Left cardiac atrium (tissue), 4 donors: ENCODE results near the gene RAMP1. TPM values are rescaled to one million over a fixed set of nuclear protein-coding genes. Genes with fewer than 3 reads are reported as not detected.

ENCODE experiments used
- ATAC-seq, 2 donors: fragments of 200-7000 bp; cut with Tn5 transposase; one replicate each; pipeline ENCODE4 v1.9.1; 2020; ENCODE audit warnings: mild to moderate bottlenecking in 2 of 2, moderate library complexity in 2 of 2
- DNase-seq: peaks from one replicate; pipeline ENCODE4 v3.0.0-alpha.2; 2020
- intact Hi-C, 2 donors: fragments of 100-400 bp; cut with DNase I; formaldehyde crosslinking; loops; one replicate each; pipeline versions ENCODE4 v1.14.1 to v1.15.1; 2022 to 2023
- total RNA-seq, 2 donors: library from RNA; stranded (reverse); fragmentation: NEBNext Ultra II Directional; extraction: Animal tissue kit (Norgen Biotek cat#: 25700); gene quantifications; one replicate each; pipeline ENCODE4 v1.2.1, GENCODE V29; 2021
- donor health status: DM: no; HTN: yes; CAD: no.
- donor health status: DM: no; HTN: yes; CAD: no; lungs with severe emphysema.
- donor health status: DM: yes; HTN: yes; CAD: no.
- donor health status: Dilated cardiomyopathy.

Gene RAMP1
- total RNA-seq, 2 donors from 2014 or later = 86.7 to 359 TPM

DNA sequence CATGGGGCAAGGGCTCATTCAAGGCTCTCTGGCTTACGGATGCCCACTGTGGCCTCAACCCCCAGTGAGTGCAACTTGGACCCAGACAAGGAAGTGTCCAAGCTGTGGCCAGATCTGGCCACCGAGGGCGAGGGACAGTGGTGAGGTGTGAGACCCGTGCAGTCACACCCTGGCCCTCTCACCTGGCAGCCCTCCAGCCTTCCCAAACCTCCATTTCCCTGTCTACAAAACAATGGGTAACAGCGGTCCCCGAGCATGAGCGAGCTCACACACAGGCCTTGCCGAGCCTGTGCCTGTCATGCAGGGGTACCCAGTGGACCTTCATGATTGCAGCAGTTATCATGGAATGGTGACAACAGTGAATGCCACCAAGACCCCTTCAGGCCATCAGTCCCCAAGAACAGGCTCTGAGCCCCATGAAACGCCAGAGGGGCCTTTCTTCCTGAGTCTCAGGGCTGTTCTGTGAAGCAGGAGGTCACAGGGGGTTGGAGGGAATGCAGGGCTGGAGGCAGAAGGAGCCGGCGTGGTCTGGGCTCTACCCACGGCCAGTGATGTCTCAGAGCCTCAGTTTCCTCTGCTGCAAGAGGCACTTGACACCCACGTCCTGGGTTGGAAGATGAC is 49.8 kb downstream of the RAMP1 start:
- ATAC-seq (no peak), DNase-seq (no peak)
- intact Hi-C loops = no loop called here

DNA sequence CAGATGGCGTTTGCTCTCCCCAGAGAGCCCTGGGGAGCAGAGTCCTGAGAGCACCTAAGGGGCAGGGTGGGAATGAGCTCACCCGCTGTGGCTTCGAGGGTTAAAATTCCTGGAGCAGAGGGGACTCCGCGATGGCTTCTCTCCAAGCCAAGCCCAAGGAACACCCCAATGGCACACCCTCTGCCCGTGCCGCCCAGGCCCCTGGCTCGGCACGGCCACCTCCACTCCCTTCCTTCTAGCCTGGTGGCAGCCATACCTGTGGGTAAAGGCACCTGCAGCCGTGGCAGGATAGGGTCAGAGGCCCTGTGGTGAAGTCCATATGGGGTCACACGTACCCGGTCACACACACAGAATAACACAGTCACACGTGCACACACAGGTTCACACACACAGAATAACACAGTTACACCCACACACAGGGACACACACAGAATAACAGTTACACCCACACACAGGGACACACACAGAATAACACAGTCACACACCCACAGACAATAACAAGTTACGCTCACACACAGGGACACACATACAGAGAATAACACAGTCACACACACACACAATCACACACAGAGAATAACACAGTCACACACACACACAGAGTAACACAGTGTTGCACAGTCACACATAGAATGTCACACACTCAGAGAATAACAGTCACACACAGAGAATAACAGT is 50.5 kb downstream of the RAMP1 start:
- DNase-seq (no peak), ATAC-seq (no peak)
- intact Hi-C loops = no loop called here

DNA sequence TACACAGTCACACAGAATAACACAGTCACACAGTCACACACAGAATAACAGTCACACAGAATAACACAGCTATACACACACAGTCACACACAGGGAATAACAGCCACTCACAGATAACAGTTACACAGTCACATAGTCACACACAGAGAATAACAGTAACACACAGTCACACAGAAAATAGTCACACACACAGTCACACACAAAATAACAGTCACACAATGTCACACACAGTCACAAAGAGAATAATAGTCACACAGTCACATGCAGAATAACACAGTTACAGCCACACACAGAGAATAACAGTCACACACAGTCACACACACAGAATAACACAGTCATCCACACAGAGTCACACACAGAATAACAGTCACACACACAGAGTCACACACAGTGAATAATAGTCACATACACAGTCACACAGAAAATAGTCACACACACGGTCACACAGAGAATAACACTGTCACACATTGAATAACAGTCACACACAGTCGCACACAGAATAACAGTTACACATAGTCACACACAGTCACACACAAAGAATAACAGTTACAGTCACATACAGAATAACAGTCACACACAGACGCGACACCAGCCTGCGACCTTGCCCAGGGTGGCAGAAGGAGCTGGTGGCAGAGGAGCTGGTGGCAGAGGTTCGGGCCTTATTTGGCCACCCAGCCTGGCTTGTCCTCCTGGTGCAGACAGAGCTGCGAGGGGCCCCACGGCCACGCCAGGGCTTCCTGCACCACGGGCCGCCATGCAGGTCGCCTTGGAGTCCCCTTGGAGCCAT is 51.3 kb downstream of the RAMP1 start:
- DNase-seq (no peak), ATAC-seq (no peak)
- intact Hi-C loops = no loop called here

DNA sequence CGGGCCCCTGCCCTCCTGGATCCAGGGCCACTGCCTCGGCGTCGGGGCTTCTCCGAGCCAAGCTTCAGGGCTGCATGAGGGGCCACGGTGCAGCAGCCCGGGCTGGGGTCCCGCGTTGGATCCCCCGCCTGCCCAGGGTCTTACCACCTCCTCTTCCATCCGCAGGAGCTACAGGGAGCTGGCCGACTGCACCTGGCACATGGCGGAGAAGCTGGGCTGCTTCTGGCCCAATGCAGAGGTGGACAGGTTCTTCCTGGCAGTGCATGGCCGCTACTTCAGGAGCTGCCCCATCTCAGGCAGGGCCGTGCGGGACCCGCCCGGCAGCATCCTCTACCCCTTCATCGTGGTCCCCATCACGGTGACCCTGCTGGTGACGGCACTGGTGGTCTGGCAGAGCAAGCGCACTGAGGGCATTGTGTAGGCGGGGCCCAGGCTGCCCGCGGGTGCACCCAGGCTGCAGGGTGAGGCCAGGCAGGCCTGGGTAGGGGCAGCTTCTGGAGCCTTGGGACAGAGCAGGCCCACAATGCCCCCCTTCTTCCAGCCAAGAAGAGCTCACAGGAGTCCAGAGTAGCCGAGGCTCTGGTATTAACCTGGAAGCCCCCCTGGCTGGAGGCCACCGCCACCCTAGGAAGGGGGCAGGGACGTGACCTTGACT is 52.1 kb downstream of the RAMP1 start:
- ATAC-seq (peak; percentile 4 to 9), DNase-seq (no peak)
- intact Hi-C loops = no loop called here

DNA sequence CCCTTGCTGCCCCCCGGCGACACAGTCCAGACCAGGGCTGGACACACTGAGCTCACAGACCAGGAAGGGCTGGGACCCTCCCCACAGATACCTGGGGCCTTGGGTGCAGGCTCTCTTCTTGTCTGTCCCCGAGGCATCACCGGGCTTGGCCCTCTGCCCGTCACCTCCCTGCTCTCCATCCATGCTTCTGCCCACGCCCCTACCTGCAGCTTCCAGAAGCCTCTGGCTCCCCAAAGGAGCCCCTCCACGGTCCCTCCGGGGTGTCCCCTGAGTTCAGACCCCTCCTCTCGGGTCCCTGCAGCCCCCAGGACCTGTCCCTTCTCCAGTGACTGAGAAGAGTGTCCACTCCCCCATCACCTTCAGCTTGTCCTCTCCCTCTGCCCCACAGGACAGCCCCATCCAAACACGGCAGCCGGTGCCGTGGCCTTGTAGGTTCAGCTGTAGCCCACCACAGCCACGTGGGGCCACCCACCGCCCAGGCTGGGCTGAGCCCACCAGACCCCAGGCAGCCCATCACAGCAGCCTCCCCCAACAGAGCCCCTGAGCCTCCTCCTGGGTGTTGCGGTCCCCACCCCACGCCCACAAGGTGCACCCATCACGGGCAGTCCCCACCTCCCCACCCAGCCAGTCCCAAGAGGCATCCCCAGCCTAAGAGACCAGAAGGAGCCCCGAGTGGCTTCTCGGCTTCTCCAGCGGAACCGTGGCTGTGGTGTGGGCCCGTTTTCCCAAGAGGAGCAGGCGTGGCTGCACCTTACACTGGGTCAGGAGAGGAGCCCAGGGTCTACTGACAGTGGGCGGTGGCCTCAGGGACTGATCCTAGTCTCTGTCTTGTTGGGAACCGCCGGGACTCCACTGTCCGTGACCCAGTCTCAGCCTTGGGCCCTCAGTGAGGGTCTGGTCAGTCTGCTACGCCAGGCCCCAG is 53.1 kb downstream of the RAMP1 start:
- intact Hi-C loops = no loop called here
- ATAC-seq (peak in 1 of 2 donors; percentile 3), DNase-seq (no peak)

DNA sequence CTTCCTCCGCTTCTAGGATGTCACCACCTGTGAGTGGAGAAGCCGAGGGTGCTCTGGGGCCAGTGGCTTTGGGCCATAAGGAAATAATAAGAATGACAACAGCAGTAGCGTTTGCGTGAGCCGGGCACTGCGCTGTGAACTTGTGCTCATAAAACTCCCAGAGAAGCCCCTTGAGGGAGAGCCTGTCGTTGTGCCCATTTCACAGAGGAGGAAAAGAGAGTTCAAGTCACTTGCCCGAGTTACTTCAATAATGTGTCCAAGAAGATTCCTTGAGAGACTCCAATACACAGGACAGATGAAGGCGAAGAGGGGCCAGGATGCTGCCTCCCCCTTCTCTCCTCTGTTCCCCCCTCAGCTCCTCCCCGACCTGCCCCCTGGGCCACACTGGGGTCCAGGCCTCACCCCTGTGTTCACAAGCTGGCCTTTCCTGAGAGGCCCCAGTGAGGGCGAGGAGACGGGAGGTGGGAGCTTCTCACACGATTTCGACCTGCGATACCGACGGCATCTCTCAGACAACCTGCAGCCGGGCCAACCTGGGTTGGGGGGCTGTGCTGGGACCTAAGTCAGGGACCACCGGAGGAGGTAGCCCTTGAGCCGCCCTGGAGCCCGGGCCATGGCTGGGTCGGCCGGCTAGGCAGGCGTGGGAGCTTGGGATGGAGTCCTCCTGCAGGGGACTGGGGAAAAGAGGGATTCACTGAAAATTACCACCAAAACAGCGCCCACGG is 53.9 kb downstream of the RAMP1 start:
- no peak for ATAC-seq
- intact Hi-C loops = no loop called here
- DNase-seq = no peak

DNA sequence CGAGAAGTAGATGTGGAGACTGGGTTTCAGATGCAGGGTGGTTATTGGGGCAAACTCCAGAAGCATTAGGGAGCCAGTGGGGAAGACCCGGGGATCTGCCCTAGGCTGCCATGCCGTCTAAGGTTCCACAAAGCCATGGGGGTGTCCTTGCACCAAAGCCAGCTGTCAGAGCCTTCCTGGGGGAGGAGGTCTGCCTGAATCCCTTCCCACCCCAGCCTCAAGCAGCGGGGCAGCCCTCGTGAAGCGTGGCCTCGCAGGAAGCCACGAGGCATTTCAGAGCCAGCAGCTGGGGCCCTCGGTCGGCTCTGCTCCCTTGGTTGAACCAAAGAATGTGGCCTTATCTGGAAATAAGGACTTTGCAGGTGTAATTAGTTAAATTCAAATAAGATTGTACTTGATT is 56.2 kb downstream of the RAMP1 start:
- intact Hi-C loops = no loop called here
- ATAC-seq (no peak), DNase-seq (no peak)

DNA sequence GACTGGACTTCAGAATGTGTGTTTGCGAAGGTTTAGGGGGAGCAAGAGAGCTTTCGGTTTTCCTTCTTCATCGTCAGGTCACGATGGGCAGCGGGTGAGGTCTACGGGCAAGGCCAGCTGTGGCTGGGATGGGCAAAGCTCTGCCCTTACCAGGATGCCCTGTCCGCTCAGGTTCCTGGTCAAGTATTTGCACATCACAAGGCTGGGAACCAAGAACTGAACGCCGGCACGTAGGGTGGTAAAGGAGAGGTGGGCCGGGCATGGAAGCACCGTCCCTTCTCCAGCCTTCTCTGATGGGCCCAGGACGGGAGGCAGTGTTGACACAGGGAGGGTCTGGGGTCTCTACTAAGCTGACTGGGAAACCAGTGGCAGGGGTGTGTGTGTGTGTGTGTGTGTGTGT is 56.9 kb downstream of the RAMP1 start:
- ATAC-seq (no peak), DNase-seq (no peak)
- intact Hi-C loops = no loop called here

DNA sequence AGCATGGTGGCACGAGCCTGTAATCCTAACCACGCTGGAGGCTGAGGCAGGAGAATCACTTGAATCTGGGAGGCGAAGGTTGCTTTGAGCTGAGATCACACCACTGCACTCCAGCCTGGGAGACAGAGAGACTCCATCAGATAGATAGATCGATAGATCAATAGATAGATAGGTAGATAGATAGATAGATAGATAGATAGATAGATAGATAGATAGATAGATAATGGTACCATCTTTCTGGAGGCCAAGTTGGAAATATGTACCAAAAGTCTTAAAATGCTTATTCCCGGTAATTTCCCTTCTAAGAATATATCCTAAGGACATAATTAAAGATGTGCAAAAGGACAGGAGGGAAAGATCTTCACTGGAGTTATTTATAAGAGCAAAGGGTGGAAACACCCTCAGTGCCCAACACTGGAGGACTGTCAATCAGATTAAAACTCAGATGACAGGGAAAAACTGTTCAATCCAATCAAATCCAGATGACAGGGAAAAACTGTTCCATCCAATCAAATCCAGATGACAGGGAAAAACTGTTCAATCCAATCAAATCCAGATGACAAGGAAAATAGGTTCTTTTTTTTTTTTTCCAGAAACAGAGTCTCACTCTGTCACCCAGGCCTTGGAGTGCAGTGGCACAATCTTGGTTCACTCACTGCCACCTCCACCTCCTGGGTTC is 58.4 kb downstream of the RAMP1 start:
- intact Hi-C loops = no loop called here
- ATAC-seq (no peak), DNase-seq (no peak)

DNA sequence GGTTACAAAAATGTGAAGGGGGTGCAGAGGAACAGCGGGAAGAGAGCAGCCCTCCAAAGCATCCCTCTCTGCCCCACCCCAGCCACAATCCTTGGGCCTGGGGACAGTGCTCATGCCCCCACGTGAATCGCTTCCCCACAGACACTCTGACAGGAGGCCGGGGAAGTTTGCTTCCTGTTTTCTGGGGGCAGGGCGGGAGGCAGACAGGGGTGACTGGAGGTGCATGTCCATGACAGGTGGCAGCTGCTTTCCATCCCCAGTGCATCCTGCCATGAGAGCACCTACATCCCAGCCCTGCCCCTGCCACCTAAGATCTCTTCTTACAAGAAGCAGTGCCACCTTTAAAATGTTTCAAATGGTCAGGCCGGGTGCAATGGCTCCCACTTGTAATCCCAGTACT is 60.2 kb downstream of the RAMP1 start:
- no peak for DNase-seq
- no peak for ATAC-seq
- intact Hi-C loops = no loop called here

DNA sequence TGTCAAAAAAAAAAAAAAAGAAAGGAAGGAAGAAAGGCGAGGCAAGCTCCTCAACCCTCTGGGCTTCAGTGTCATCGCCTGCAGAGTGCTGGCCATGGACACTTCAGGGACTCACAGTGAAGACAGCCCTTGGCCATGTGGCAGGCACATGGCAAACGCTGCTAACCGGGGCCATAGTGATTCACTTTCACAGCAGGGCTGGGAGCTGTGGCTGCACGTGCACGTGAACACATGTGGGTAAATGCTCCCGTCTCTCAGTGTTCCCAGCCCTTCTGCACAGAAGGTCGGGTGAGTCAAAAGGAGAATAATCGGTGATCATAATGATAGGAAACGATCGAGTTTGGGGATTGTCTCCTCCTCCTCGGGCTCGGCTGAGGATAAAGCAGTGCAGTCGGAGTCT is 61.2 kb downstream of the RAMP1 start:
- ATAC-seq (no peak), DNase-seq (no peak)
- intact Hi-C loops = loop anchor here in 1 of 2 donors (10.0 kb wide), 1 partner anchor 344 kb away; no protein-coding TSS in a partner anchor

DNA sequence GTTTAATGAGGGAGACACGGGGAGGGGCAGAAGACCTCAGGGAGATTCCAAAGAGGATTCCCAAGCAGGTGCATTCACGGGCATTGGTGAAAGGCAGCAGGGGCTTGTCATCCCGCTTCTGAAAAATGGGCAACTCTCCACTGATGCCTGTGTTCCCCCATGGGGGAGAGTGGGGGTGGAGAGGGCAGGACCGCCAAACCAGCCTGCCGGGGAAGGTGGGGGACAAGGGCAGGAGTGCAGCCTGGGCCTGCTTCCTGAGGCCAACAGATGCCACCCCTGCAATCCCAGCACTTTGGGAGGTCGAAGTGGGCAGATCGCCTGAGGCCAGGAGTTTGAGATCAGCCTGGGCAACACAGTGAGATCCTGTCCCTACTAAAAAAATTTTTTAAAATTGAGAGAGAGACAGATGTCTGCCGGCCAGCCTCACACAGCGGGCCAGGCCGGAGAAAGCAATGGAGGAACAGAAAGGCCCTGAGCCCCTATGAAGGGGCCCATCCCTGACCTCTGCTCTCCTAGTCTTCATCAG is 62.6 kb downstream of the RAMP1 start:
- ATAC-seq = no peak
- intact Hi-C loops = loop anchor here in 1 of 2 donors (10.0 kb wide), 1 partner anchor 343 kb away; no protein-coding TSS in a partner anchor
- no peak for DNase-seq

DNA sequence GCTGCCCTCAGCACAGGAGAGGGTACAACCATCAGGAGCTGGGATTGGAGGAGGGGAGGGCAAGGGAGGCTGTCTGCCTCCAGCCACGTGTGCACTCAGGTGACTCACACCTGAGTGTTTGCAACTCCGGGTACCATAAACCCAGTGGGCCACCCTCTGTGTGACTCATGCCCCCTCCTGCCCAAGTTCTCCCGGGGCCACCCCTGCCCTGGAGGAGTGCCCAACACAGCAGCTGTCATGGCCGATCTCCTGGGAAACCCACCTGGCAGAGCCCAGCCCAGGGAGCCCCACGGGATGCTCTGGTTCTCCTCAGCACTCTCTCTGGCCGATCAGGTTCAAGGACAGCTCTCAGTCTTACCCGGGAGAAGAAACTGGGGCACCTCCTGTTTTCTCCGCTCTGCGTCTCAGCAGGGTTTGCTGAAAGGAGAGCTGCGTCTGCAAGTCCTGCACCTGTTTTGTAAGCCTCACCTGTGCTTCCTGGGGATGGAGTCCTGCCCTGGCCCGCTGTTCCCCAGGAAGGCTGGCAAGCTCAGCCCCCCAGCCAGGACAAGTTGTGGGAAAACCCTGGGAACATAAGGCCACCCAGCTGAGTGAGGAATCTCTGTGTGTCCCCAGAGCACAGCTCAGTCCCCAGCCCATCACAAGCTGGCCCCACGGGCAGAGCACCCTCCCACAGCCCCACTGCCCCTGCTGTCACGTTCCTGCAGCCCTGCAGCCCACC is 63.4 kb downstream of the RAMP1 start:
- ATAC-seq (peak; percentile 16 to 26), DNase-seq (no peak)
- intact Hi-C loops = loop anchor here in 1 of 2 donors (10.0 kb wide), 1 partner anchor 342 kb away; no protein-coding TSS in a partner anchor

DNA sequence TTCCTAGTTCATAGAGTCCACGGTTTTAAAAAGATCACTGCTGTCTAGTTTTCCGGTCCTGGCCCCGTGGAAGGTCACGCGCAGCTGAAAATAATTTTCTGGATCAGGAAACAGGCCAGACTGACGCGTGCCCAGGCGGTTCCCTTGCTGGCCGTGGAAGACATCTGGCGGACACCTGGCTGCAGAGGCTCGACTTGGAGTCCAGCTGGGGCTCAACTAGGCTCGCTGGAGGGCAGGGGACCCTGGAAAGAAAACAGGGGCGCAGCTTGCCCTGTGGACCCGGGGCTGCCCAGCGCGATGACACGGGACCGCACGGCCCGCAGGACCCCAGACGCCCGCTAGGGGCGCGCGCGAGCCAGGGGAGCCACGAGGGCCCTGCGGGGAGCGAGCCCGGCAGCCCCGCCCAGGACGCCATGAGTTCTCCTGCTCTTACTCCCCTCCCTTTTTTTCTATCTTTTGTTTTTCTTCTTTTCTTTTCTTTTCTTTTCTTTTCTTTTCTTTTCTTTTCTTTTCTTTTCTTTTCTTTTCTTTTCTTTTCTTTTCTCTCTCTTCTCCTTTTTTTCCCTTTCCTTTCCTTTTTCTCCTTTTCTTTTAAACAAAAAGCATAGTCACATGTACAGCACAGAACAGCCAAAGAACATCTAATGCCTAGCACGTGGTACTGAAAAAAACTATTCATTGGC is 64.2 kb downstream of the RAMP1 start:
- ATAC-seq (peak; percentile 93 to 96), DNase-seq (peak; percentile 80)
- intact Hi-C loops = loop anchor here in 1 of 2 donors (10.0 kb wide), 1 partner anchor 341 kb away; no protein-coding TSS in a partner anchor

DNA sequence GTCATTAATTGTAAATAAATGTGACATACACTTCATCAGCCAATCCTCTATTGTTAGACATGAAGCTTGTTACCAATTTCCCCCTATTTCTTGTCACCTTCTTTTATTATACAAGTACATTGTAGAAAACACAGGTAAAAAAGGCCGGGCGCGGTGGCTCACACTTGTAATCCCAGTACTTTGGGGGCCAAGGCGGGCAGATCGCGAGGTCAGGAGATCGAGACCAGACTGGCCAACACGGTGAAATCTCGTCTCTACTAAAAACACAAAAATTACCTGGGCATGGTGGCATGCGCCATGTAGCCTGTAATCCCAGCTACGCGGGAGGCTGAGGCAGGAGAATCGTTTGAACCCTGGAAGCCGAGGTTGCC is 64.7 kb downstream of the RAMP1 start:
- DNase-seq (no peak), ATAC-seq (no peak)
- intact Hi-C loops = loop anchor here in 1 of 2 donors (10.0 kb wide), 1 partner anchor 341 kb away; no protein-coding TSS in a partner anchor

DNA sequence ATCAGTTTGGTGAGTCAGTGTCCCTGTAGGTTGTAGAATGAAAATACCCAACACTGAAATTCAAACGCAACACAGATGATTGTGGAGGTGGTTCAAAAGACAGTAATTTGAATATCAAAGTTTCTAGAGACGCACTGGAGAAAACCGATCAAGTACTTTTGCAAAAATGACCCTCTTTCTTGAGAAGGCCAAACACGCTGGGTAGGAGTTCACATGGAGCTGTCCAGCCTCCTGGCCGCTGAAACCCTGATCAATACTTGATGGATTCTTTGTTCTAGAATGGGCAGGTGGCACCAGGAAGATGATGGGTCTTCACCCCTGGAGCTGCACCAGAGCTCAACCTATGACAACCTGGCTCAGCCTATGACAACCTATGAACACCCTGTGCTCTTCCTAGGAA is 67.7 kb downstream of the RAMP1 start:
- intact Hi-C loops = loop anchor here in 1 of 2 donors (10.0 kb wide), 1 partner anchor 338 kb away; no protein-coding TSS in a partner anchor
- no peak for ATAC-seq
- DNase-seq = no peak
